Neural crest cell (in vitro differentiated cells): ENCODE data around the gene ZNF30. TPM values are rescaled to one million over a fixed set of nuclear protein-coding genes. Genes with fewer than 3 reads are reported as not detected.
"Not testable (repeated sequence)": the region's sequence is repeated elsewhere in the genome, so short reads cannot be mapped to it uniquely, and the experiment has no call there.

Experiments used
- DNase-seq: peaks from one replicate; pipeline ENCODE4 v3.0.0; 2021; ENCODE audit warnings: low read depth, mixed read lengths, low spot score
- H3K27ac Mint-ChIP-seq: one replicate; pipeline ENCODE4 v1.8.0; 2021; ENCODE audit warnings: mild to moderate bottlenecking, mixed read lengths; ENCODE audit not compliant: unreplicated experiment
- H3K27me3 Mint-ChIP-seq: 2 replicates; pipeline ENCODE4 v1.8.0; 2021; ENCODE audit warnings: low read depth, mild to moderate bottlenecking, mixed read lengths
- H3K36me3 Mint-ChIP-seq: 2 replicates; pipeline ENCODE4 v1.8.0; 2021; ENCODE audit warnings: low read depth, mild to moderate bottlenecking, mixed read lengths
- H3K4me1 Mint-ChIP-seq: 2 replicates; pipeline ENCODE4 v1.8.0; 2021; ENCODE audit warnings: mixed read lengths
- H3K4me3 Mint-ChIP-seq: one replicate; pipeline ENCODE4 v1.8.0; 2021; ENCODE audit warnings: mild to moderate bottlenecking, mixed read lengths
- H3K9me3 Mint-ChIP-seq: 2 replicates; pipeline ENCODE4 v1.8.0; 2021; ENCODE audit warnings: mixed read lengths
- CTCF ChIP-seq: fragments of 200-600 bp; sonication (generic); conservative IDR thresholded peaks from 2 replicates; pipeline ENCODE4 v1.5.0; 2021; ENCODE audit warnings: antibody characterized with exemption, mild to moderate bottlenecking
- total RNA-seq: library from RNA; stranded (reverse); gene quantifications from 2 replicates; pipeline ENCODE4 v1.2.1, GENCODE V29; 2021

The ZNF30 gene
- total RNA-seq, 1 donor from 2014 or later: 7.2 TPM

GRCh38 chr19:34900245-34900644, 26.5 kb upstream of the ZNF30 start:
- no peak overlapping the region for H3K27ac Mint-ChIP-seq
- H3K36me3 Mint-ChIP-seq: no peaks in the 10 kb centered on the region
- H3K4me3 Mint-ChIP-seq: no peak overlapping the region
- peaks cover 66% of the 10 kb centered on the region for H3K27me3 Mint-ChIP-seq
- no peaks in the 10 kb centered on the region for H3K4me1 Mint-ChIP-seq
- DNase-seq: no peak
- H3K9me3 Mint-ChIP-seq: peaks cover 7% of the 10 kb centered on the region
- TF ChIP-seq CTCF: no peak

- H3K27ac Mint-ChIP-seq: no peak overlapping the region
- TF ChIP-seq CTCF: no peak
- H3K4me1 Mint-ChIP-seq: no peaks in the 10 kb centered on the region
- no peak overlapping the region for H3K4me3 Mint-ChIP-seq
- H3K36me3 Mint-ChIP-seq: no peaks in the 10 kb centered on the region
- peaks cover 83% of the 10 kb centered on the region for H3K27me3 Mint-ChIP-seq
- no peak for DNase-seq
- peaks cover 3% of the 10 kb centered on the region for H3K9me3 Mint-ChIP-seq
These were observed 21.8 kb upstream of the ZNF30 start for GRCh38 chr19:34904664-34905527.

- no peak for TF ChIP-seq CTCF
- H3K27ac Mint-ChIP-seq: no peak overlapping the region
- peaks cover 6% of the 10 kb centered on the region for H3K9me3 Mint-ChIP-seq
- DNase-seq: no peak
- no peaks in the 10 kb centered on the region for H3K4me1 Mint-ChIP-seq
- H3K27me3 Mint-ChIP-seq: peaks cover 47% of the 10 kb centered on the region
- no peaks in the 10 kb centered on the region for H3K36me3 Mint-ChIP-seq
- H3K4me3 Mint-ChIP-seq: no peak overlapping the region
These were observed 15.9 kb upstream of the ZNF30 start for GRCh38 chr19:34910770-34911169.

- H3K4me1 Mint-ChIP-seq, DNase-seq, H3K4me3 Mint-ChIP-seq, H3K36me3 Mint-ChIP-seq, H3K27ac Mint-ChIP-seq: not testable (repeated sequence)
- H3K27me3 Mint-ChIP-seq: peaks cover 14% of the 10 kb centered on the region
- peaks cover 25% of the 10 kb centered on the region for H3K9me3 Mint-ChIP-seq
These were observed 9.6 kb upstream of the ZNF30 start for GRCh38 chr19:34917144-34917543.

GRCh38 chr19:34918190-34918589, 8.5 kb upstream of the ZNF30 start:
- Mint-ChIP-seq H3K9me3 (peaks cover 23% of the 10 kb centered on the region), H3K27ac (no peak overlapping the region), H3K27me3 (peaks cover 13% of the 10 kb centered on the region)

GRCh38 chr19:34920090-34920786, 6.5 kb upstream of the ZNF30 start:
- not testable (repeated sequence) for H3K4me1 Mint-ChIP-seq, H3K4me3 Mint-ChIP-seq, DNase-seq, H3K36me3 Mint-ChIP-seq, H3K27ac Mint-ChIP-seq
- peaks cover 24% of the 10 kb centered on the region for H3K27me3 Mint-ChIP-seq
- peaks cover 25% of the 10 kb centered on the region for H3K9me3 Mint-ChIP-seq

More at GRCh38 chr19:34918190-34918589, 8.5 kb upstream of the ZNF30 start:
- TF ChIP-seq CTCF: no peak
- DNase-seq: no peak
- peaks cover 9% of the 10 kb centered on the region for H3K36me3 Mint-ChIP-seq
- H3K4me1 Mint-ChIP-seq: no peaks in the 10 kb centered on the region
- H3K4me3 Mint-ChIP-seq: no peak overlapping the region
